ENCODE measurements around the gene HSPA12B. TPM values are rescaled to one million over a fixed set of nuclear protein-coding genes. Genes with fewer than 3 reads are reported as not detected.

HSPA12B gene
- total and polyA plus RNA-seq, 2 of the 13 experiments (the other 11 are each of a cell fraction or from before 2014, with no cell fraction given), result 0.01 TPM; not detected in 1

- TF ChIP-seq SNAPC4 (CRISPR knock-in tag; IDR thresholded peaks at IDR 0.05) (0 out of 2 replicates have a peak, but pooled peaks have one; percentile 39), HNF4A (CRISPR knock-in tag; IDR thresholded peaks at IDR 0.05) (no peak), GPN1 (CRISPR knock-in tag; IDR thresholded peaks at IDR 0.05; ENCODE audit: borderline replicate concordance) (no peak), RAD51 (IDR thresholded peaks at IDR 0.05; ENCODE audit: borderline replicate concordance) (no peak), ZNF841 (CRISPR knock-in tag; IDR thresholded peaks at IDR 0.05; ENCODE audit: borderline replicate concordance) (no peak), NFE2L2 (IDR thresholded peaks at IDR 0.05; ENCODE audit: low read length) (no peak), POGZ (CRISPR knock-in tag; IDR thresholded peaks at IDR 0.05) (peak; percentile 54), ZBTB2 (CRISPR knock-in tag; IDR thresholded peaks at IDR 0.05; ENCODE audit: low read depth) (no peak), SPEN (CRISPR knock-in tag; IDR thresholded peaks at IDR 0.05; ENCODE audit: low read depth) (peak; percentile 52; the same call in 1 of the 2 replicates), ZNF629 (CRISPR knock-in tag; conservative IDR thresholded peaks at IDR 0.05) (no peak), SAFB2 (CRISPR knock-in tag; IDR thresholded peaks at IDR 0.05; ENCODE audit: borderline replicate concordance, low read depth) (peak; percentile 34; the same call in 1 of the 2 replicates), ZNF605 (CRISPR knock-in tag; IDR thresholded peaks at IDR 0.05) (0 out of 2 replicates have a peak, but pooled peaks have one; percentile 18), XRCC5 (optimal IDR thresholded peaks at IDR 0.05; ENCODE audit: low read length) (peak; percentile 90), KMT2B (CRISPR knock-in tag; IDR thresholded peaks at IDR 0.05) (peak; percentile 44; the same call in 1 of the 2 replicates), RFX3 (CRISPR knock-in tag; IDR thresholded peaks at IDR 0.05) (peak; percentile 98), HNF4G (IDR thresholded peaks at IDR 0.05; ENCODE audit: borderline replicate concordance, low read depth, low read length) (no peak), HNF4G (CRISPR knock-in tag; IDR thresholded peaks at IDR 0.05; ENCODE audit: borderline replicate concordance, low read depth) (0 out of 2 replicates have a peak, but pooled peaks have one; percentile 30)
- TF ChIP-seq, protein P1, sequence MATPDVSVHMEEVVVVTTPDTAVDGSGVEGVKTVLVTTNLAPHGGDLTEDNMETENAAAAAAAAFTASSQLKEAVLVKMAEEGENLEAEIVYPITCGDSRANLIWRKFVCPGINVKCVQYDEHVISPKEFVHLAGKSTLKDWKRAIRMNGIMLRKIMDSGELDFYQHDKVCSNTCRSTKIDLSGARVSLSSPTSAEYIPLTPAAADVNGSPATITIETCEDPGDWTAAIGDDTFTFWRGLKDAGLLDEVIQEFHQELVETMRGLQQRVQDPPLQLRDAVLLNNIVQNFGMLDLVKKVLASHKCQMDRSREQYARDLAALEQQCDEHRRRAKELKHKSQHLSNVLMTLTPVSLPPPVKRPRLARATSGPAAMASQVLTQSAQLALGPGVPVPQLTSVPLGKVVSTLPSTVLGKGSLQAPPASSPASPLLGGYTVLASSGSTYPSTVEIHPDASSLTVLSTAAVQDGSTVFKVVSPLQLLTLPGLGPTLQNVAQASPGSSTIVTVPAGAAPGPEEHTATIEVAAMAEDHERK (CRISPR knock-in tag; IDR thresholded peaks at IDR 0.05; ENCODE audit: low read depth), result no peak
- TF ChIP-seq, protein P2, sequence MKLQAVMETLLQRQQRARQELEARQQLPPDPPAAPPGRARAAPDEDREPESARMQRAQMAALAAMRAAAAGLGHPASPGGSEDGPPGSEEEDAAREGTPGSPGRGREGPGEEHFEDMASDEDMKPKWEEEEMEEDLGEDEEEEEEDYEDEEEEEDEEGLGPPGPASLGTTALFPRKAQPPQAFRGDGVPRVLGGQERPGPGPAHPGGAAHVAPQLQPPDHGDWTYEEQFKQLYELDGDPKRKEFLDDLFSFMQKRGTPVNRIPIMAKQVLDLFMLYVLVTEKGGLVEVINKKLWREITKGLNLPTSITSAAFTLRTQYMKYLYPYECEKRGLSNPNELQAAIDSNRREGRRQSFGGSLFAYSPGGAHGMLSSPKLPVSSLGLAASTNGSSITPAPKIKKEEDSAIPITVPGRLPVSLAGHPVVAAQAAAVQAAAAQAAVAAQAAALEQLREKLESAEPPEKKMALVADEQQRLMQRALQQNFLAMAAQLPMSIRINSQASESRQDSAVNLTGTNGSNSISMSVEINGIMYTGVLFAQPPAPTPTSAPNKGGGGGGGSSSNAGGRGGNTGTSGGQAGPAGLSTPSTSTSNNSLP (IDR thresholded peaks at IDR 0.05; ENCODE audit: low read depth, low read length), result no peak
- TF ChIP-seq, protein P3, sequence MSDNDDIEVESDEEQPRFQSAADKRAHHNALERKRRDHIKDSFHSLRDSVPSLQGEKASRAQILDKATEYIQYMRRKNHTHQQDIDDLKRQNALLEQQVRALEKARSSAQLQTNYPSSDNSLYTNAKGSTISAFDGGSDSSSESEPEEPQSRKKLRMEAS (IDR thresholded peaks at IDR 0.05), result peak; percentile 67; the same call in 1 of the 2 replicates
Observed at GRCh38 chr20:3781153-3781910, 48.8 kb downstream of the HSPA12B start, which contains the start of gene SPEF1 (continued).

Data from HepG2 (cell line).